Ishikawa (cell line): Measurements from ENCODE around the gene TXLNA.

ENCODE experiments used
- CEBPB ChIP-seq: IDR thresholded peaks from 2 replicates; pipeline ENCODE4 v1.6.1; 2012
- CREB1 ChIP-seq: IDR thresholded peaks from 2 replicates; pipeline ENCODE4 v1.6.1; 2012; ENCODE audit warnings: low read depth
- EGR1 ChIP-seq: IDR thresholded peaks from 2 replicates; pipeline ENCODE4 v1.6.1; 2012
- EP300 ChIP-seq: IDR thresholded peaks from 2 replicates; pipeline ENCODE4 v1.6.1; 2012; ENCODE audit warnings: borderline replicate concordance
- FOXM1 ChIP-seq: IDR thresholded peaks from 2 replicates; pipeline ENCODE4 v1.6.1; 2012; ENCODE audit warnings: low read depth, borderline replicate concordance
- NFIC ChIP-seq: IDR thresholded peaks from 2 replicates; pipeline ENCODE4 v1.6.1; 2012
- RAD21 ChIP-seq: IDR thresholded peaks from 2 replicates; pipeline ENCODE4 v1.6.1; 2012; ENCODE audit warnings: low read depth
- TAF1 ChIP-seq: IDR thresholded peaks from 2 replicates; pipeline ENCODE4 v1.6.1; 2012; ENCODE audit warnings: low read depth, mild to moderate bottlenecking
- TCF12 ChIP-seq: IDR thresholded peaks from 2 replicates; pipeline ENCODE4 v1.6.1; 2012; ENCODE audit warnings: low read depth
- TEAD4 ChIP-seq: IDR thresholded peaks from 2 replicates; pipeline ENCODE4 v1.6.1; 2012
- USF1 ChIP-seq: IDR thresholded peaks from 2 replicates; pipeline ENCODE4 v1.6.1; 2012
- YY1 ChIP-seq: IDR thresholded peaks from 2 replicates; pipeline ENCODE4 v1.6.1; 2012; ENCODE audit warnings: low read depth
- ZBTB7A ChIP-seq: IDR thresholded peaks from 2 replicates; pipeline ENCODE4 v1.6.1; 2012; ENCODE audit warnings: low read depth
- TF ChIP-seq, protein P1 (sequence below): IDR thresholded peaks from 2 replicates; pipeline ENCODE4 v1.6.1; 2012; ENCODE audit warnings: low read depth, mild to moderate bottlenecking
- TF ChIP-seq, protein P2 (sequence below): IDR thresholded peaks from 2 replicates; pipeline ENCODE4 v1.6.1; 2012

TXLNA gene

DNA sequence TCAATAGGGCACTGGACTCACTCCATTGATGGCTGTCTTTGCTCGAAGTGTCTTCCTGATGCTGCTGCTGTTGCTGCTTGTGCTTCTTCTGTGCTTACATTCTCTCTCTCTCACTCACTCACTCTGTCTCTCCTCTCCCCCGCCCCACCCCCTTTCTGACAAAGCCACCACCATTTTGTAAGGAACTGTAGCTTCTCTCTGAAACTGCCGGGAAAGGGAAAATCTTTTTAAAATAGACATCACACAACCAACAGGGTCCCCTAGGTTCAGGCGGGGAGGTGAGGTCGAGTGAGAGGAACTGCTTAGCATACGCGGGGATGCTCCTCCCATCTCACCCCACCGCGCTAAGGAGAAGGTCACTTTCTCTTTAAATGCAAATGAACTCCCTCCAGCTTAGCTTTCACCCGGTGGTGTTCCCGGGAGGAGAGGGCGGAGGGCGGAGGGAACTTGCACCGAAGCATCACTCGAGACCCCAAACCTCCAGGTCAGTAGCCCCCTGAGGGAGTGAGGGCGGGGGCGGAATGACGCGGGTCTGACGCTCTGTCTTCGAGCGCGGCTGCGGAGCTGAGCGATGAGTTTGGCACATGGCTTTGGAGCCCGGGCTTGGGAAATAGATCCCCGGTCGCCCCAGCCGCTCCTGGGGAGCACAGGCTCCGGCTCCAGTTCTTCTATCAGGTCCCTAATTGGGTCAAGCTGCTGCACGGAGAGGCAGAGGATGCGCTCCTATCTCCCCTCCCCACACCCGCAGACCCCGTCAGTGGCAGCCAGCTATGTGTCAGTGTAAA lies 20.9 kb downstream of the TXLNA start, which contains the start of gene CCDC28B:
TSS of gene CCDC28B (plus strand) at position 370 of the 785 bp plus-strand sequence. CDS start 1,341 bp downstream, outside the sequence.
- TF ChIP-seq TAF1 (no peak), CEBPB (no peak), RAD21 (no peak), TEAD4 (no peak), EP300 (no peak), ZBTB7A (peak; percentile 38; the same call in 1 of the 2 replicates), EGR1 (peak; percentile 28; the same call in 1 of the 2 replicates), CREB1 (no peak; the same call in 1 of the 2 replicates), NFIC (no peak), YY1 (peak; percentile 59), TCF12 (no peak), USF1 (no peak)
- TF ChIP-seq, protein P1, sequence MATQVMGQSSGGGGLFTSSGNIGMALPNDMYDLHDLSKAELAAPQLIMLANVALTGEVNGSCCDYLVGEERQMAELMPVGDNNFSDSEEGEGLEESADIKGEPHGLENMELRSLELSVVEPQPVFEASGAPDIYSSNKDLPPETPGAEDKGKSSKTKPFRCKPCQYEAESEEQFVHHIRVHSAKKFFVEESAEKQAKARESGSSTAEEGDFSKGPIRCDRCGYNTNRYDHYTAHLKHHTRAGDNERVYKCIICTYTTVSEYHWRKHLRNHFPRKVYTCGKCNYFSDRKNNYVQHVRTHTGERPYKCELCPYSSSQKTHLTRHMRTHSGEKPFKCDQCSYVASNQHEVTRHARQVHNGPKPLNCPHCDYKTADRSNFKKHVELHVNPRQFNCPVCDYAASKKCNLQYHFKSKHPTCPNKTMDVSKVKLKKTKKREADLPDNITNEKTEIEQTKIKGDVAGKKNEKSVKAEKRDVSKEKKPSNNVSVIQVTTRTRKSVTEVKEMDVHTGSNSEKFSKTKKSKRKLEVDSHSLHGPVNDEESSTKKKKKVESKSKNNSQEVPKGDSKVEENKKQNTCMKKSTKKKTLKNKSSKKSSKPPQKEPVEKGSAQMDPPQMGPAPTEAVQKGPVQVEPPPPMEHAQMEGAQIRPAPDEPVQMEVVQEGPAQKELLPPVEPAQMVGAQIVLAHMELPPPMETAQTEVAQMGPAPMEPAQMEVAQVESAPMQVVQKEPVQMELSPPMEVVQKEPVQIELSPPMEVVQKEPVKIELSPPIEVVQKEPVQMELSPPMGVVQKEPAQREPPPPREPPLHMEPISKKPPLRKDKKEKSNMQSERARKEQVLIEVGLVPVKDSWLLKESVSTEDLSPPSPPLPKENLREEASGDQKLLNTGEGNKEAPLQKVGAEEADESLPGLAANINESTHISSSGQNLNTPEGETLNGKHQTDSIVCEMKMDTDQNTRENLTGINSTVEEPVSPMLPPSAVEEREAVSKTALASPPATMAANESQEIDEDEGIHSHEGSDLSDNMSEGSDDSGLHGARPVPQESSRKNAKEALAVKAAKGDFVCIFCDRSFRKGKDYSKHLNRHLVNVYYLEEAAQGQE: no peak
- TF ChIP-seq, protein P2, sequence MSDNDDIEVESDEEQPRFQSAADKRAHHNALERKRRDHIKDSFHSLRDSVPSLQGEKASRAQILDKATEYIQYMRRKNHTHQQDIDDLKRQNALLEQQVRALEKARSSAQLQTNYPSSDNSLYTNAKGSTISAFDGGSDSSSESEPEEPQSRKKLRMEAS: peak; percentile 94

DNA sequence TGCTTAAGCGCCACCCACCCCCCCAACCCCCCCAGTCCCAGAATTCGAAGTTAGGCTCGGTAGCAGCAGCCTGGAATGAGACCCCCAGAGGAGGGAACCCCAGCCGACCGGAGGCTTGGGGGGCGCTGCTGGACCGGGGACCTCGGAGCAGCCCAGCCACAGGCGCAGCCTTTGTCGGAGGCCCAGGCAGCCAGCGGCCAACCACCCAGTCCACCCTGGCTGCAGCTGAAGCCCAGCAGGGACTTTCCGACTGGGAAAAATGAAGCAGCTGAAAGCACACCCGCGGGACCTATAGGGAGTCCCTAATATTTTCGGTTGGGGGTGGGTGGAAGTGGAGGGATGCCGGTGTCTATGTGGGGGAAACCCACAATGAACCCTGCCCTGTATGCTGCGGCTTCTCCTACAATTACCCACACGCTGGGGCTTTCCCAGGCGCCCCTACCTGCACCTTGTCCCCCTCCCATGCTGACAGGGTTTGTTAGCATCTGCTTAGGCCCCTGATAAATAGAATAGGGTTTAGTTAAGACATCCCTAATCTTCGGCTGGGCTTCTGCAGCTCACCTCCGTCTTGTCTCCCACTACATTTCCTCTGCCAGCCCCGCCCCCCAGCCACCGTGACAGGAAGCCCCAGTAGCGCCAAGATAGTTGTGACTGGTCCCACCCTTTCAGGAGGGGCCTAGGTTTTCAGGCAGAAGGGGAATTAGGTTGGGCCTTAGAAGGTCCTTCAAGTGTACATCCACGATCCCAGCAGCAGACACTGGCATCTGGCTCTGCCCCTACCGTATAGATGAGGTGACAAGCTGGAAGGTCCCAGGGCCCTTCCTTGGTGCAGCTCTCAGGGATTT lies 21.8 kb downstream of the TXLNA start:
- TF ChIP-seq, protein P1: no peak
- TF ChIP-seq TAF1: 0 out of 2 replicates have a peak, but pooled peaks have one; percentile 13
- TF ChIP-seq CREB1: no peak
- TF ChIP-seq TEAD4: no peak
- TF ChIP-seq EGR1: no peak
- TF ChIP-seq, protein P2: no peak

GRCh38 chr1:32204943-32205361 lies 25.5 kb downstream of the TXLNA start:
- no peak for TF ChIP-seq USF1
- TF ChIP-seq YY1: no peak
- peak; percentile 28; the same call in 1 of the 2 replicates for TF ChIP-seq EGR1
- no peak for TF ChIP-seq EP300

DNA sequence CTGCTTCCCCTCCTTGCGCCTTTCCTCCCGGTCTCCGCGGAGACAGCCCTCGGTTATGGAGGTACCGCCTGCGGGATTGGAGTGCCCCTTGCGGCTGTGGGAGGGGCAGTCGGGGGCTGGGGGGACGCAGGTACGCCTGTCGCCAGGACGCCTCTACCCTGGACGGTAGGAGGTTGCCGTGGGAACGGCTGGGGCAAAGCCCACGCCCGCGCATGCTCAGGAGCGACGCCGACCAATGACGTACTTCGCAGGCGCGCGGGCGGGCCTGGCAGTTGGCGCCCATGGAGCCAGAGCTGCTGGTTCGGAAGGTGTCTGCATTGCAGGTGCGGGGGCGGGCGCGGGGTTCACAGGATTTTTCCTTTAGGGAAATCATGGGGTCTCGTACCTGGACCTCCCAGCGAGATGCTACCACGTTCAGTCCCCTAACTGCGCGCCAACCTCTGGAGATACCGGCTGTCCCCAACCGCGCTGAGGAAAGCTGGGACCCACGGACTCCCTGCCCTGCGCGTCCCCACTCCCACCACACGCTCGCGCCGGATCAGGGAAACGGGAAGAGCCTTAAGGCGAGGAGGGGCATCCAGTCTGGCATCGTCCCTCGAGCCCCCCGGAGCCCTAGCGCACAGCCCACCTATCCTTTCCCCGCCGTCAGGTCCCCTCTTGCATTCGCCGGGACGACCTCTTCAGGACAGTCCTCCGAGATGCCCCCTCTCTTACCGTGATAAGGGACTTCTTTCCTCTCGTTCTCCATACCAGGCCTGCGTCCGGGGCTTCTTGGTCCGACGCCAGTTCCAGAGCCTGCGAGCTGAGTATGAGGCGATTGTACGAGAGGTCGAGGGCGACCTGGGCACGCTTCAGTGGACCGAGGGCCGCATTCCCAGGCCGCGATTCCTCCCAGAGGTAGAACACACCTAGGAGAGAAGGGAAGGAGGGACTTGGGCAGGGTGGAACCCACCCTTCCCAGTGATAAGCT lies 26.2 kb downstream of the TXLNA start, which contains the start of gene IQCC:
TSS of gene IQCC (plus strand) at position 271 of the 970 bp plus-strand sequence. CDS start at position 282, 11 bp downstream.
- TF ChIP-seq USF1 (no peak; the same call in 1 of the 2 replicates), CREB1 (peak; percentile 76), TAF1 (peak; percentile 90), FOXM1 (no peak), ZBTB7A (0 out of 2 replicates have a peak, but pooled peaks have one; percentile 12), EP300 (0 out of 2 replicates have a peak, but pooled peaks have one; percentile 40), RAD21 (peak; percentile 19; the same call in 1 of the 2 replicates), NFIC (no peak; the same call in 1 of the 2 replicates), YY1 (peak; percentile 77), CEBPB (no peak), EGR1 (peak; percentile 97), TCF12 (peak; percentile 24), TEAD4 (0 out of 2 replicates have a peak, but pooled peaks have one; percentile 13)
- TF ChIP-seq, protein P1: no peak
- TF ChIP-seq, protein P2: peak; percentile 82
